Measurements from ENCODE around the gene FAM53A.

FAM53A gene

DNA sequence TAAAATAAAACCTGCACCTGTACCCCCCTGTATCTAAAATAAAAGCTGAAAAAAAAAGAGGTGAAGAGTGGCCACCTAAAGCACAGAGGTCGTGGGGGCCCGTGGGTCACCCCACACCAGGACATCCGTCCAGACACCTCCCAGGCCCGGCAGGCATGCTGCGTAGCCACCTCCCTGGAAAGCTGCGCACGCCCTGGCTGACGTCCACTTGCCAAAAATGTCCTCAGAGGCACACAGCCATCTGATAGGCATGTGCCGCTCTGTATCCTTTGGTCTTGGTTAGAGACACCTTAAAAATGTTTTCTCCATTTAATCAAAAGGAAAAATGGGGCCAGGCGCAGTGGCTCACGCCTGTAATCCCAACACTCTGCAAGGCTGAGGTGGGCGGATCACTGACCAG lies 17.7 kb downstream of the FAM53A start:
- no peaks in the 10 kb centered on the region for H3K4me1 ChIP-seq (ENCODE audit: low read depth, poor library complexity, severe bottlenecking)
- TF ChIP-seq, protein P1, sequence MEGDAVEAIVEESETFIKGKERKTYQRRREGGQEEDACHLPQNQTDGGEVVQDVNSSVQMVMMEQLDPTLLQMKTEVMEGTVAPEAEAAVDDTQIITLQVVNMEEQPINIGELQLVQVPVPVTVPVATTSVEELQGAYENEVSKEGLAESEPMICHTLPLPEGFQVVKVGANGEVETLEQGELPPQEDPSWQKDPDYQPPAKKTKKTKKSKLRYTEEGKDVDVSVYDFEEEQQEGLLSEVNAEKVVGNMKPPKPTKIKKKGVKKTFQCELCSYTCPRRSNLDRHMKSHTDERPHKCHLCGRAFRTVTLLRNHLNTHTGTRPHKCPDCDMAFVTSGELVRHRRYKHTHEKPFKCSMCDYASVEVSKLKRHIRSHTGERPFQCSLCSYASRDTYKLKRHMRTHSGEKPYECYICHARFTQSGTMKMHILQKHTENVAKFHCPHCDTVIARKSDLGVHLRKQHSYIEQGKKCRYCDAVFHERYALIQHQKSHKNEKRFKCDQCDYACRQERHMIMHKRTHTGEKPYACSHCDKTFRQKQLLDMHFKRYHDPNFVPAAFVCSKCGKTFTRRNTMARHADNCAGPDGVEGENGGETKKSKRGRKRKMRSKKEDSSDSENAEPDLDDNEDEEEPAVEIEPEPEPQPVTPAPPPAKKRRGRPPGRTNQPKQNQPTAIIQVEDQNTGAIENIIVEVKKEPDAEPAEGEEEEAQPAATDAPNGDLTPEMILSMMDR (conservative IDR thresholded peaks at IDR 0.05; ENCODE audit: low read depth, low read length), result no peak
- H3K4me3 ChIP-seq (IDR thresholded peaks at IDR 0.05; ENCODE audit: insufficient read depth, low read depth, low read length), result no peak overlapping the region
- no peaks in the 10 kb centered on the region for H4K20me1 ChIP-seq (ENCODE audit: insufficient read depth)
- H3K4me2 ChIP-seq, result no peak overlapping the region
- no peaks in the 10 kb centered on the region for H3K36me3 ChIP-seq (ENCODE audit: insufficient read depth)
- H2AFZ ChIP-seq (ENCODE audit: low read depth), result no peak overlapping the region
- peaks cover 2% of the 10 kb centered on the region; the same call in 1 of the 2 replicates for H3K27me3 ChIP-seq (ENCODE audit: insufficient read depth, low read depth)
- H3K79me2 ChIP-seq (ENCODE audit: insufficient read depth, low read depth), result no peaks in the 10 kb centered on the region
- H3K27ac ChIP-seq, result no peak overlapping the region
- H3K9ac ChIP-seq, result no peak overlapping the region

DNA sequence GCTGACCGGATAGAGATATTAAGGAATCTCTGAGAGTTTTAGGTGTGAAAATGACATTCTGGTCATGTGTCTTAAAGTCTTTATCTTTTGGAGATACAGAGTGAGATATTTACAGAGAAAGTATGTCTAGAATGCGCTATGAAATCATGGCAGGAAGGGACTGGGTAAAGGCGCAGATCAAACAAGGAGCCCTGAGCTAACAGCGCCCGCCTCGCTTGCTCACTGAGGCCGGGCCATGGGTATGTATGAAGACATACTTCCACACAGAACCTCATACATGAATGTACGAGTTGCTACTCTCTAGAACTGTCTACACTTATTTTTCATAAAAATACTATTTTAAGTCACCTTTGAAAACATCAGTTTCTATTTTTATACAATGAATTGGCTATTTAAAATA lies 20.0 kb downstream of the FAM53A start:
- Histone ChIP-seq H3K36me3 (ENCODE audit: insufficient read depth) (no peaks in the 10 kb centered on the region), H2AFZ (ENCODE audit: low read depth) (no peak overlapping the region), H3K4me2 (no peak overlapping the region), H3K4me3 (IDR thresholded peaks at IDR 0.05; ENCODE audit: insufficient read depth, low read depth, low read length) (no peak overlapping the region), H3K4me1 (ENCODE audit: low read depth, poor library complexity, severe bottlenecking) (no peaks in the 10 kb centered on the region), H4K20me1 (ENCODE audit: insufficient read depth) (no peaks in the 10 kb centered on the region), H3K27ac (no peak overlapping the region), H3K79me2 (ENCODE audit: insufficient read depth, low read depth) (no peaks in the 10 kb centered on the region), H3K9ac (no peak overlapping the region), H3K27me3 (ENCODE audit: insufficient read depth, low read depth) (peaks cover 4% of the 10 kb centered on the region; the same call in 1 of the 2 replicates)
- TF ChIP-seq, protein P1 (conservative IDR thresholded peaks at IDR 0.05; ENCODE audit: low read depth, low read length), result no peak

DNA sequence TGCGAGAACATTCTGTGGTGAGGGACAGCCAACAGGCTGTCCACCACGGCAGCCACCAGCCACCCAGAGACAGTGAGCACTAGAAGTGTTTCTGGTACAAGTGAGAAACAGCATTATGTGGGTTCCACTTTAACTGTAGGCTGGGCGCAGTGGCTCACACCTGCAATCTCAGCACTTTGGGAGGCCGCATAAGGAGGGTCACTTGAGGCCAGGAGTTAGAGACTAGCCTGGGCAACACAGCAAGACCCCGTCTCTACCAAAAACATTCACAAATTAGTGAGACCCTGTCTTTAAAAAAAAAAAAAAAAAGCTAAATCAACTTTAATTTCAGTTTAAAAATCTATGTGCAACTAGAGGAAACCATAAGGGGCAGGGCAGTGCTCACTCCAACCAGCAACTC lies 20.6 kb downstream of the FAM53A start:
- Histone ChIP-seq H2AFZ (ENCODE audit: low read depth) (no peak overlapping the region), H3K79me2 (ENCODE audit: insufficient read depth, low read depth) (no peaks in the 10 kb centered on the region), H3K9ac (no peak overlapping the region), H3K4me2 (no peak overlapping the region), H3K27ac (no peak overlapping the region), H3K4me3 (IDR thresholded peaks at IDR 0.05; ENCODE audit: insufficient read depth, low read depth, low read length) (no peak overlapping the region), H3K27me3 (ENCODE audit: insufficient read depth, low read depth) (peaks cover 7% of the 10 kb centered on the region; the same call in 1 of the 2 replicates), H3K4me1 (ENCODE audit: low read depth, poor library complexity, severe bottlenecking) (no peaks in the 10 kb centered on the region), H4K20me1 (ENCODE audit: insufficient read depth) (no peaks in the 10 kb centered on the region), H3K36me3 (ENCODE audit: insufficient read depth) (no peaks in the 10 kb centered on the region)
- TF ChIP-seq, protein P1 (conservative IDR thresholded peaks at IDR 0.05; ENCODE audit: low read depth, low read length), result no peak

DNA sequence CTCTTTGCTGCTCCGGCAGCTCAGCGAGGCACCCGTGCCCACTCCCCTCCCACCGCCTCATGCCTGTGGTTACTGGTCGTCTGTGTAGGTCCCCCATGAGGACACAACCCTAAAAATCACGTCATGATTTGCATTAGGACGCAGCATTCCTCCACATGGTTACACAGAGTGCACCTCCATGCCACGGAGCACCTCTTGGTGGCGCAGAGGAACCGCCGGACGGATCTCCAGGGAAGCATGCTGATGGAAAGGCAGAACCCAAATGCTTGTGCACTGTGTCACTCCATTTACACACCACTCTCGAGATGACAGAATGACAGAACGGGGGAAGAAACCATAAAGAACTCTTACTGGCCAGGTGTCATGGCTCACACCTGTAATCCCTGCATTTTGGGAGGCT lies 22.4 kb downstream of the FAM53A start:
- Histone ChIP-seq H3K36me3 (ENCODE audit: insufficient read depth) (no peaks in the 10 kb centered on the region), H3K9ac (no peak overlapping the region), H3K79me2 (ENCODE audit: insufficient read depth, low read depth) (no peaks in the 10 kb centered on the region), H4K20me1 (ENCODE audit: insufficient read depth) (no peaks in the 10 kb centered on the region), H3K4me2 (no peak overlapping the region), H3K27me3 (ENCODE audit: insufficient read depth, low read depth) (peaks cover 8% of the 10 kb centered on the region; the same call in 1 of the 2 replicates), H3K27ac (no peak overlapping the region), H2AFZ (ENCODE audit: low read depth) (no peak overlapping the region), H3K4me1 (ENCODE audit: low read depth, poor library complexity, severe bottlenecking) (no peaks in the 10 kb centered on the region), H3K4me3 (IDR thresholded peaks at IDR 0.05; ENCODE audit: insufficient read depth, low read depth, low read length) (no peak overlapping the region)
- TF ChIP-seq, protein P1 (conservative IDR thresholded peaks at IDR 0.05; ENCODE audit: low read depth, low read length), result no peak

Measured in KMS-11 (cell line).